PC-3 (cell line): ENCODE data around the gene CGNL1. TPM values are rescaled to one million over a fixed set of nuclear protein-coding genes. Genes with fewer than 3 reads are reported as not detected.

Source experiments
- ATAC-seq: fragments of 200-7000 bp; cut with Tn5 transposase; 2 replicates; pipeline ENCODE4 v1.9.1; 2020; ENCODE audit warnings: mild to moderate bottlenecking, moderate library complexity
- BruUV-seq: library from RNA; stranded (reverse); fragments of 400-500 nt; replicated peaks from 2 replicates; lab custom pipeline; 2021; lab: Mats Ljungman, UMichigan
- CTCF ChIA-PET: fragments of 300-600 bp; sonication (Branson Sonifier 250); formaldehyde crosslinking; loops from one replicate; lab custom pipeline; 2022; ENCODE audit warnings: antibody characterized with exemption; lab: Charles Lee
- POLR2A ChIA-PET: fragments of 300-600 bp; sonication (Branson Sonifier 250); formaldehyde crosslinking; loops from one replicate; lab custom pipeline; 2022; ENCODE audit warnings: antibody characterized with exemption; ENCODE audit not compliant: unreplicated experiment; lab: Charles Lee
- DNase-seq: peaks from one replicate; pipeline ENCODE4 v3.0.0-alpha.2; 2015
- H2AFZ ChIP-seq: fragments of 300-600 bp; sonication (generic); 2 replicates; pipeline ENCODE4 v1.6.0; 2016; ENCODE audit warnings: antibody characterized with exemption, low read length
- H3F3A ChIP-seq: fragments of 300-600 bp; sonication (generic); one replicate; pipeline ENCODE4 v1.6.0; 2017; ENCODE audit warnings: antibody characterized with exemption, low read length, control low read depth, mild to moderate bottlenecking; ENCODE audit not compliant: unreplicated experiment
- H3K27ac ChIP-seq: fragments of 300-600 bp; sonication (generic); 2 replicates; pipeline ENCODE4 v1.5.1; 2016; ENCODE audit warnings: mild to moderate bottlenecking, low read length
- H3K27me3 ChIP-seq: fragments of 300-600 bp; sonication (generic); 2 replicates; pipeline ENCODE4 v1.6.1; 2016; ENCODE audit warnings: low read length, mixed read lengths
- H3K36me3 ChIP-seq: fragments of 300-600 bp; sonication (generic); 2 replicates; pipeline ENCODE4 v1.6.1; 2016; ENCODE audit warnings: low read depth, mixed run types, low read length, mixed read lengths
- H3K4me1 ChIP-seq: fragments of 300-600 bp; sonication (generic); 2 replicates; pipeline ENCODE4 v1.5.1; 2016; ENCODE audit warnings: low read length; ENCODE audit not compliant: insufficient read depth
- H3K4me2 ChIP-seq: fragments of 300-600 bp; sonication (generic); 2 replicates; pipeline ENCODE4 v1.6.0; 2016; ENCODE audit warnings: low read length
- H3K4me3 ChIP-seq: fragments of 300-600 bp; sonication (generic); 2 replicates; pipeline ENCODE4 v1.5.1; 2016; ENCODE audit warnings: mild to moderate bottlenecking, low read length, mixed read lengths
- H3K79me2 ChIP-seq: fragments of 300-600 bp; sonication (generic); 2 replicates; pipeline ENCODE4 v1.6.1; 2017; ENCODE audit warnings: low read length, mixed read lengths
- H3K9ac ChIP-seq: fragments of 300-600 bp; sonication (generic); 2 replicates; pipeline ENCODE4 v1.6.0; 2016; ENCODE audit warnings: mild to moderate bottlenecking, low read length
- H3K9me2 ChIP-seq: fragments of 300-600 bp; sonication (generic); replicated peaks from 2 replicates; pipeline ENCODE4 v1.6.1; 2016; ENCODE audit warnings: mixed run types, low read length, mixed read lengths
- H3K9me3 ChIP-seq: fragments of 300-600 bp; sonication (generic); 2 replicates; pipeline ENCODE4 v1.6.1; 2016; ENCODE audit warnings: low read length, mixed read lengths
- H4K20me1 ChIP-seq: fragments of 300-600 bp; sonication (generic); 2 replicates; pipeline ENCODE4 v1.6.1; 2016; ENCODE audit warnings: low read length, mixed read lengths
- EZH2 ChIP-seq: fragments of 300-600 bp; sonication (generic); IDR thresholded peaks from one replicate; pipeline ENCODE4 v1.6.1; 2017; ENCODE audit warnings: antibody characterized with exemption, mild to moderate bottlenecking, low read length; ENCODE audit not compliant: unreplicated experiment
- EZH2phosphoT487 ChIP-seq: fragments of 300-600 bp; sonication (generic); IDR thresholded peaks from 2 replicates; pipeline ENCODE4 v1.6.1; 2018; ENCODE audit warnings: mild to moderate bottlenecking, antibody characterized with exemption, low read length, borderline replicate concordance
- intact Hi-C: fragments of 100-400 bp; cut with micrococcal nuclease; formaldehyde crosslinking; loops from 2 replicates; pipeline ENCODE4 v1.9.0; 2023
- total RNA-seq: library from RNA; depleted of rRNA; stranded (reverse); fragments of >200 nt; gene quantifications from 2 replicates; pipeline ENCODE4 v1.2.3, GENCODE V29; 2014
- TF ChIP-seq, protein P1 (sequence below): fragments of 300-600 bp; sonication (generic); conservative IDR thresholded peaks from 2 replicates; pipeline ENCODE4 v1.5.1; 2017; ENCODE audit warnings: antibody characterized with exemption, low read depth, mild to moderate bottlenecking, low read length

The CGNL1 gene
- total RNA-seq, 1 experiment from 2014 or later = 0.66 TPM

DNA sequence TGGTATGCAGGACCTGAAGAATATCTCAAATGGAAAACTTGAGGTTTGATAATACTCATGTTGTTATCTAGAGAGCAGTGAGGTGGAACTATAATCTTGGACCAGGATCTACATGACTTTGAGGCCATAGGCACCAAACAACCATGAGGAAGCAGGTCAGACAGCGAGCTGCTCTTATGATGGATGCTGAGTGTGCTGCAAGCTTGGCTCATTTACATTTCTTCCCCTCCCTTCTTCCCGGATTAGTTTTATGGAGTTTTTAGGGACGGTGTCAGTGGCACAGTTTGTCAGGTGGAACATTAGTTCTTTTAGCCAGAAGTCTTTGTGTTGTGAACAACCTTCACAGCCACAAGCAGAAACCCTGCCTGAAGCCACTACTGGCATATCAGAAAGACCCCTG, 207.4 kb downstream of the CGNL1 start:
- Histone ChIP-seq H3K9me3 (no peaks in the 10 kb centered on the region), H3K9ac (no peak overlapping the region), H3K4me1 (0 out of 2 replicates have a peak, but pooled peaks cover 3% of the 10 kb centered on the region), H3K4me2 (no peak overlapping the region), H3K9me2 (no peaks in the 10 kb centered on the region), H3K27me3 (no peaks in the 10 kb centered on the region), H3K4me3 (no peak overlapping the region), H4K20me1 (no peaks in the 10 kb centered on the region), H3K27ac (no peak overlapping the region), H3K36me3 (no peaks in the 10 kb centered on the region), H3F3A (no peaks in the 10 kb centered on the region), H3K79me2 (no peaks in the 10 kb centered on the region), H2AFZ (no peak overlapping the region)
- intact Hi-C loops = no loop called here
- ATAC-seq = no peak
- POLR2A ChIA-PET = no interaction called here
- CTCF ChIA-PET = no interaction called here
- BruUV-seq = no TSS peak
- DNase-seq = no peak
- no peak for TF ChIP-seq EZH2phosphoT487
- TF ChIP-seq, protein P1, sequence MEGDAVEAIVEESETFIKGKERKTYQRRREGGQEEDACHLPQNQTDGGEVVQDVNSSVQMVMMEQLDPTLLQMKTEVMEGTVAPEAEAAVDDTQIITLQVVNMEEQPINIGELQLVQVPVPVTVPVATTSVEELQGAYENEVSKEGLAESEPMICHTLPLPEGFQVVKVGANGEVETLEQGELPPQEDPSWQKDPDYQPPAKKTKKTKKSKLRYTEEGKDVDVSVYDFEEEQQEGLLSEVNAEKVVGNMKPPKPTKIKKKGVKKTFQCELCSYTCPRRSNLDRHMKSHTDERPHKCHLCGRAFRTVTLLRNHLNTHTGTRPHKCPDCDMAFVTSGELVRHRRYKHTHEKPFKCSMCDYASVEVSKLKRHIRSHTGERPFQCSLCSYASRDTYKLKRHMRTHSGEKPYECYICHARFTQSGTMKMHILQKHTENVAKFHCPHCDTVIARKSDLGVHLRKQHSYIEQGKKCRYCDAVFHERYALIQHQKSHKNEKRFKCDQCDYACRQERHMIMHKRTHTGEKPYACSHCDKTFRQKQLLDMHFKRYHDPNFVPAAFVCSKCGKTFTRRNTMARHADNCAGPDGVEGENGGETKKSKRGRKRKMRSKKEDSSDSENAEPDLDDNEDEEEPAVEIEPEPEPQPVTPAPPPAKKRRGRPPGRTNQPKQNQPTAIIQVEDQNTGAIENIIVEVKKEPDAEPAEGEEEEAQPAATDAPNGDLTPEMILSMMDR = no peak
- TF ChIP-seq EZH2 = no peak

DNA sequence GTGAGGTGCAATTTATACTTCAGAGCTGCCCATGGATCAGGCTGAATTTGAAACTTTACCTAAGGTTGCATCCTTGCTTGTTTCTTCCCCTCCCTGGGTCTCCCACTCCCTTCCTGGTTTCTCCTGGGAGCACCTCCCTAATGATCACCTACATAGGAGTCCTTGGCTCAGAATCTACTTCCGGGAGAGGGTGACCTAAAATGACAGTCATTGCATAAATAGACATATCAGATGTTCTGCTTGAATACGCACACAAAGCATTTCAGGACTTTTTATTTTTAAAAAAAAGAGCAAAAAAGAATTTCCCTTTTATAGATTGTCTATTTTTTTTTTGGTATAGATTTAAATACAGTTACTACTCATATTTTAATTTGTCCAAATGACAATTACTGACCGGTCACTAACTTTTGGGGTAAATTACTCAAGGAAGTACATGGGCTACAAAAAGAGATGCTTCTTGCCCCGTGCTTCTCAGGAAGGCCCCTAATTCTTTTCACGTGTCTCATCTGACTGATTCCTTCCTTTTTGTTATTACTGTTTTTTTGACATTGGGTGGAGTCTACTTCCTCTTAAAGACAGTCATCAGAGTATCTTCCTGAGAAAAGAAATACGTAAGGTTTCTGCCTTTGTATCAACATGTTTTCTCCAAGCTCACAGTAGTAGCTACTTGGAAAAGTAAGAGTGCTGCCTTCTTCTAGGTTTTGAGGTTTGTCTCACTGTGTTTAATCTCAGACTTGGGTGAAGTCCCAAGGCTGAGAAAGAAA, 210.5 kb downstream of the CGNL1 start:
- CTCF ChIA-PET = no interaction called here
- ATAC-seq = no peak

DNA sequence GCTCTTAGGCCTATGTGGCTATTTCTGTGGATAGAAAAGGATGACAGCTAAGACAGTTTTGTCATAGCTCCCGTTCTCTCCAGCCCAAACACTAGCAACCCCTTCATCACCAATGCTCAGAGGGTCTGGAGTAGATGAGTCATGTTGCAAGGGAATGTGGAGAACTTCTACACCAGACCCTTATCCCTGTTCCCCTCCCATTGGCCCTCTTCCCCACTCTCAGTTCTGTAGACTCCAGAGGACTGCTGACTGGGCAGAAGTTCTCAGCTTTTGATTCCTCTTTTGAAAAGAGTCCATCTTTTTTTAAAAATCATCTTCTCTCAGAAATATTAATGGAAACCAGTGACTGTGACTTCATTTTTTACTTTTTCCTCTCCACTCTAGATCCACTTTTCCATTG, 213.0 kb downstream of the CGNL1 start:
- no peak overlapping the region for H3K4me2 ChIP-seq
- ATAC-seq (no peak), DNase-seq (no peak)
- intact Hi-C loops = no loop called here
- no TSS peak for BruUV-seq
- TF ChIP-seq, protein P1 = no peak
- TF ChIP-seq EZH2 (no peak), EZH2phosphoT487 (no peak)
- H2AFZ ChIP-seq = no peak overlapping the region
- ChIA-PET CTCF (no interaction called here), POLR2A (no interaction called here)
- no peak overlapping the region for H3K27ac ChIP-seq
- no peak overlapping the region for H3K4me3 ChIP-seq
- H3K4me1 ChIP-seq = peaks cover 22% of the 10 kb centered on the region
- H3K79me2 ChIP-seq = peaks cover 18% of the 10 kb centered on the region
- H3K9ac ChIP-seq = no peak overlapping the region
- no peaks in the 10 kb centered on the region for H3F3A ChIP-seq
- no peaks in the 10 kb centered on the region for H3K27me3 ChIP-seq
- H3K9me2 ChIP-seq = no peaks in the 10 kb centered on the region
- no peaks in the 10 kb centered on the region for H4K20me1 ChIP-seq
- H3K9me3 ChIP-seq = no peaks in the 10 kb centered on the region
- H3K36me3 ChIP-seq = no peaks in the 10 kb centered on the region

More for the DNA sequence above, 210.5 kb downstream of the CGNL1 start:
- Histone ChIP-seq H3K27me3 (no peaks in the 10 kb centered on the region), H3K9me3 (no peaks in the 10 kb centered on the region), H3F3A (no peaks in the 10 kb centered on the region), H2AFZ (no peak overlapping the region), H4K20me1 (no peaks in the 10 kb centered on the region), H3K79me2 (no peaks in the 10 kb centered on the region), H3K9me2 (no peaks in the 10 kb centered on the region), H3K4me3 (no peak overlapping the region), H3K36me3 (no peaks in the 10 kb centered on the region), H3K4me2 (no peak overlapping the region), H3K9ac (no peak overlapping the region), H3K27ac (no peak overlapping the region), H3K4me1 (peaks cover 15% of the 10 kb centered on the region)
- BruUV-seq = no TSS peak
- intact Hi-C loops = no loop called here
- no peak for DNase-seq
- TF ChIP-seq, protein P1 = no peak
- no peak for TF ChIP-seq EZH2phosphoT487
- TF ChIP-seq EZH2 = no peak
- POLR2A ChIA-PET = no interaction called here
